Pancreas (tissue), 10 donors: ENCODE results near the gene NDUFC1. TPM values are rescaled to one million over a fixed set of nuclear protein-coding genes. Genes with fewer than 3 reads are reported as not detected.

Source experiments
- ATAC-seq, 4 donors: fragments of 200-7000 bp; cut with Tn5 transposase; one replicate each; pipeline versions ENCODE4 v1.8.0 to v1.9.1; 2020; ENCODE audit warnings: mild to moderate bottlenecking in 4 of 4, moderate library complexity in 4 of 4
- DNase-seq, 6 donors: peaks; one replicate each; pipeline ENCODE4 v3.0.0-alpha.2; 2020
- FAIRE-seq: peaks from 2 replicates; lab custom pipeline; 2012; peaks lifted over from hg19 to GRCh38; lab: Jason Lieb, UNC
- H3K27ac ChIP-seq, 4 donors: fragments of 200-600 bp; sonication (generic); 1 replicate in 3 of 4; 2 replicates in 1 of 4; pipeline versions ENCODE4 v1.5.0 to v1.8.0; 2020
- H3K27me3 ChIP-seq, 4 donors: fragments of 200-600 bp; one replicate each; pipeline ENCODE4 v1.8.0; 2021
- H3K36me3 ChIP-seq, 3 donors: fragments of 200-600 bp; sonication (generic) in 1 of 3; one replicate each; pipeline versions ENCODE4 v1.5.0 to v1.8.0; 2020 to 2021
- H3K4me1 ChIP-seq, 3 donors: fragments of 200-600 bp; one replicate each; pipeline ENCODE4 v1.8.0; 2021
- H3K4me3 ChIP-seq, 4 donors: fragments of 200-600 bp; sonication (generic) in 2 of 4; one replicate each; pipeline versions ENCODE4 v1.5.0 to v1.8.0; 2020 to 2021
- H3K9me3 ChIP-seq, 4 donors: fragments of 200-600 bp; one replicate each; pipeline ENCODE4 v1.8.0; 2021
- WGBS, 2 donors: extraction: QIAGEN DNeasy Blood & Tissue Kit; methylation state at CpG; one replicate each; pipeline ENCODE4 v1.1.7; 2013; 5-methylcytosine and 5-hydroxymethylcytosine counted together
- intact Hi-C, 3 donors: fragments of 100-400 bp; cut with DNase I; formaldehyde crosslinking; loops; one replicate each; pipeline versions ENCODE4 v1.11.1 to v1.14.2; 2022
- polyA plus RNA-seq, 2 donors: library from polyadenylated mRNA; stranded (reverse); fragments of 200-250 nt; gene quantifications; one replicate each; pipeline ENCODE4 v1.2.3, GENCODE V29; 2013
- total RNA-seq, 6 donors: library from RNA; stranded (reverse); fragmentation: NEBNext Ultra II Directional in 4 of 6; extraction: Animal tissue kit (Norgen Biotek cat#: 25700) in 4 of 6; gene quantifications; one replicate each; pipeline versions ENCODE4 v1.2.1 to v1.2.4, GENCODE V29; 2021 to 2023
- TF ChIP-seq, protein P1 (sequence below), 4 donors: fragments of 200-600 bp; sonication (generic) in 3 of 4; IDR thresholded peaks; one replicate each; pipeline versions ENCODE4 v1.5.0 to v1.8.0; 2021; ENCODE audit warnings: antibody characterized with exemption in 4 of 4
- donor health status: healthy with polysubstance abuse.
- donor health status: DM: no; HTN: no; CAD: no; lungs with moderate emphysema.
- donor health status: DM: no; HTN: no; CAD: no.
- donor health status: control.
- donor health status: control.
- donor health status: Bipolar disorder and iron deficiency.
- donor health status: DM: yes; HTN: yes; CAD: no.
- donor health status: DM: no; HTN: no; CAD: no.
- donor health status: DM: no; HTN: no; CAD: no.
- donor health status: DM: yes; HTN: yes; CAD: no.

NDUFC1 gene
- total and polyA plus RNA-seq, 8 donors = 19.8 to 80.6 (median 25.0) TPM

DNA sequence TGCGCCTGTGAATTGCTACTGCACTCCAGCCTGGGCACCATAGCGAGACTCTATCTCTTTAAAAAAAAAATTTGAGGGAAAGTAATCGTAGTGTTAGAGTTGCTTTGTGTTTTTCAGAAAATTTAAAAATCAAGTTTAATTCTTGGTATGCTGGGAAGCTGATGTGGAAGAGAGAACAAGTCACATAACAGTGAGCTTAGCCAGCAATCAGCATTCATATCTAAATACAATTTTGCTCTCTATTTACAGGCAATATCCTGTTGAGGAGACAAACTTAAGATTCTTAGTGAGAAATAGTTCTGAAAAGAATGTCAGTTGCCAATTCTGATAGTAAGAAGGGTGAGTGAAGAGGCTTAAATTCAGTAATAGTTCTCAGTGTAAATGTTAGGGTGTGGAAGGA lies 9.6 kb upstream of the NDUFC1 start:
- ATAC-seq (no peak), FAIRE-seq (no peak), DNase-seq (no peak)
- no peaks in the 10 kb centered on the region for H3K9me3 ChIP-seq
- TF ChIP-seq, protein P1, sequence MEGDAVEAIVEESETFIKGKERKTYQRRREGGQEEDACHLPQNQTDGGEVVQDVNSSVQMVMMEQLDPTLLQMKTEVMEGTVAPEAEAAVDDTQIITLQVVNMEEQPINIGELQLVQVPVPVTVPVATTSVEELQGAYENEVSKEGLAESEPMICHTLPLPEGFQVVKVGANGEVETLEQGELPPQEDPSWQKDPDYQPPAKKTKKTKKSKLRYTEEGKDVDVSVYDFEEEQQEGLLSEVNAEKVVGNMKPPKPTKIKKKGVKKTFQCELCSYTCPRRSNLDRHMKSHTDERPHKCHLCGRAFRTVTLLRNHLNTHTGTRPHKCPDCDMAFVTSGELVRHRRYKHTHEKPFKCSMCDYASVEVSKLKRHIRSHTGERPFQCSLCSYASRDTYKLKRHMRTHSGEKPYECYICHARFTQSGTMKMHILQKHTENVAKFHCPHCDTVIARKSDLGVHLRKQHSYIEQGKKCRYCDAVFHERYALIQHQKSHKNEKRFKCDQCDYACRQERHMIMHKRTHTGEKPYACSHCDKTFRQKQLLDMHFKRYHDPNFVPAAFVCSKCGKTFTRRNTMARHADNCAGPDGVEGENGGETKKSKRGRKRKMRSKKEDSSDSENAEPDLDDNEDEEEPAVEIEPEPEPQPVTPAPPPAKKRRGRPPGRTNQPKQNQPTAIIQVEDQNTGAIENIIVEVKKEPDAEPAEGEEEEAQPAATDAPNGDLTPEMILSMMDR (IDR thresholded peaks at IDR 0.05) = no peak
- H3K4me3 ChIP-seq = no peak overlapping the region
- no peaks in the 10 kb centered on the region for H3K36me3 ChIP-seq
- no peaks in the 10 kb centered on the region for H3K27me3 ChIP-seq
- intact Hi-C loops = no loop called here
- H3K4me1 ChIP-seq = peaks cover 0 to 15% (median 11%) of the 10 kb centered on the region in 3 donors
- H3K27ac ChIP-seq = no peak overlapping the region
- WGBS, 2 donors = 56 to 66% methylated on average over 3 of the region's 3 CpGs

DNA sequence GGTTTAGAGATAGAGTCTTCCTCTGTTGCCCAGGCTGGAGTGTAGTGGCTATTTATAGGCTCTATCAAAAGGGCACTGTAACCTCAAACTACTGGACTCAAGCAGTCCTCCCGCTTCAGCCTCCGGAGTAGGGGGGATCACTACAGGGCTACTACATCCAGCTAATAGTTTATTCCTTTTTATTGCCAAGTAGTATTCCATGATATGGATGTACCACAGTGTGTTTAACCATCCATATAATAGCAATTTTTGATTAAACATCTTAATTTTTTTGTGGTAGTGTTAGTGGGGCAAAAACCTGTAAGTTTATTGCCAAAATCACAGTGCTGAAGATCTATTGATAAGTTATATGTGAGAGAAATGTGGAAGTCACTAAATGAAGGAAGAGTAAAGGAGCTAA lies 2.6 kb upstream of the NDUFC1 start:
- no peak overlapping the region for H3K27ac ChIP-seq
- no peak for ATAC-seq
- WGBS, 2 donors = 98 to 99% methylated on average over 2 of the region's 2 CpGs
- no peak overlapping the region for H3K4me3 ChIP-seq
- no peaks in the 10 kb centered on the region for H3K27me3 ChIP-seq
- peaks cover 0 to 22% (median 18%) of the 10 kb centered on the region in 3 donors for H3K4me1 ChIP-seq
- TF ChIP-seq, protein P1 (IDR thresholded peaks at IDR 0.05) = no peak
- H3K36me3 ChIP-seq = no peaks in the 10 kb centered on the region
- no peaks in the 10 kb centered on the region for H3K9me3 ChIP-seq
- DNase-seq = no peak
- intact Hi-C loops = no loop called here
- FAIRE-seq = no peak

DNA sequence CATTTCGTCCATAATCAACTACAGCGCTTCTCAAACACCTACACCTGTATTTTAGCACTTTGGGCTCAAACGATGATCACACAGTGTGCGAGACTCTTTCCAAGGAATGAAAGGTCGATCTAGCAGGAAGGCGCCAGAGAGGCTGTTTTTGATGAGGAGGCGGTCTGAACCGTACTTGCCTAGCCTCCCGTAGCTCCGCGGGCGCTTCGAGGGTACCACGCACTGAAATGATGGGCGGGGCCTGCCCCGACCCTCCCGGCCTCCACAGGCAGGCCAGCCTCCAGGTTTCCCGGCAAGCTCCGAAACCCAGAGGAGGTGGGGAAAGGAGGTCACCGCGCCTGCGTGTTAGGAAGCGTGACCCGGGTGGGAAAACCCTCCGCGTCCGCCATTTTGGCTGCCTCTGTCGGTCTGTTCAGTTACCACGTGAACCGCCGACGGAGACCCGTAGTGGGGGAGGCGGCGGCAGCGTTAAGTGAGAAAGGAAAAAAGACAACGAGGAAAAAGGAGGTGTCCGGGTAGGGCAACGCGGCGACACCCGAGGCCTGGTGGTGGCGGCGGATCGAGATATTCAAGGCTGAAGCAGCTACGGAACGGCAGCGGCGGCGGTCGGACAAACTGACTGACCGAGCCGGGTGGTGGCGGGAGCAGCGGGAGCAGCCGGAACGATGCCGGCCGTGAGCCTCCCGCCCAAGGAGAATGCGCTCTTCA lies 1.0 kb downstream of the NDUFC1 start, which contains the start of gene NAA15:
Gene NAA15, plus strand, starts transcription at position 393 of the 708 bp plus-strand sequence. Its CDS starts 273 bp downstream, at position 666.
- Histone ChIP-seq H3K4me3 (peak within 1 kb of the TSS; percentile 80 to 99 (median 89)), H3K27ac (peak within 1 kb of the TSS; percentile 71 to 91 (median 88)), H3K27me3 (no peaks in the 10 kb centered on the region), H3K36me3 (no peaks in the 10 kb centered on the region), H3K4me1 (peaks cover 8 to 26% (median 23%) of the 10 kb centered on the region in 3 donors), H3K9me3 (no peaks in the 10 kb centered on the region)
- TF ChIP-seq, protein P1 (IDR thresholded peaks at IDR 0.05) = no peak
- FAIRE-seq (peak; percentile 93), DNase-seq (peak; percentile 96 to 98 (median 98)), ATAC-seq (peak; percentile 94 to 97 (median 96))
- 0% methylated on average over 59 to 61 of the region's 61 CpGs for WGBS, 2 donors
- intact Hi-C loops = no loop called here

DNA sequence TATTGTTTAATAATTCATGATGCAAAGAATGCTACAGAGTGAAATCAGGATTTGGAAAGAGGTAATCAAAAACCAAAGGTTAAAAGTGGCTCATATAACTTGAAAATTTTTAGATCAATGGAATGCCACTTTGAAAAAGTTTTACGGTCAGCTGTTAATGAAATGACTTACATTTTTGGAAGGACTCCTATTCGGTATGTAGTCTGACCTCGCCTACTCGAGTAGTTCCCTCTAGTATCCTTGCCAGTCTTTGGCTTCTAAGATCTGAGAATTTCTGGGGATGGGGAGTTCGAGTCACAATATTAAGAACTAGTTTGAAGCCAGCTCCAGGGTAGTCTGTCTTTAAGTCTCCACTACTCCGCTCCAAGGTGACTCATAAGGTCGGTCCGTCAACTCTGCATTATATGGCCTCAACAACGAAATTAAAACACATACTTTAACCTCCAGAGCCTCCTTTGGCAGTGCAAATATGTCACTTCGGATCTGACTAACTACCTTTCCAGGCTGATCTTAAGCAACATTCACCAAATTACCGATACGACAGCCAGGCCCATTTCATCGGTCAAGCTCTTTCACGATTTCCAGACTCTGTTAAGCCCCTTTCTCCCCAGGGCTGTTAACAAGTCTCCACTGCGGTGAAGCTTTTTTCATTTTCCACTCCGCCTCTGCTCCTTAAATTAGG lies 1.7 kb downstream of the NDUFC1 start:
- FAIRE-seq = no peak
- H3K9me3 ChIP-seq = no peaks in the 10 kb centered on the region
- H3K4me3 ChIP-seq = peak overlapping the region; percentile 80 to 99 (median 89)
- TF ChIP-seq, protein P1 (IDR thresholded peaks at IDR 0.05) = no peak
- peak; percentile 27 to 47 (median 32) for ATAC-seq
- intact Hi-C loops = no loop called here
- peak overlapping the region; percentile 71 to 91 (median 88) for H3K27ac ChIP-seq
- DNase-seq = peak in 2 of 6 donors; percentile 22 to 23
- peaks cover 8 to 30% (median 23%) of the 10 kb centered on the region in 3 donors for H3K4me1 ChIP-seq
- WGBS, 2 donors = 1 to 2% methylated on average over 16 of the region's 16 CpGs
- no peaks in the 10 kb centered on the region for H3K27me3 ChIP-seq
- H3K36me3 ChIP-seq = no peaks in the 10 kb centered on the region
